CD14-positive monocyte (primary cell): ENCODE results near the gene GADD45GIP1. TPM values are rescaled to one million over a fixed set of nuclear protein-coding genes. Genes with fewer than 3 reads are reported as not detected.

ENCODE experiments used
- DNase-seq, 3 donors: peaks; one replicate each; pipeline ENCODE4 v3.0.0-alpha.2; 2011 to 2022
- H2AFZ ChIP-seq: 2 replicates; pipeline ENCODE4 v1.6.0; 2012; ENCODE audit warnings: mild to moderate bottlenecking, low read depth, low read length, inconsistent platforms; ENCODE audit not compliant: insufficient read depth, poor library complexity, severe bottlenecking
- H3K27ac ChIP-seq, 2 donors: 1 replicate in 1 of 2; 2 replicates in 1 of 2; pipeline ENCODE4 v1.5.1; 2012 to 2013; ENCODE audit warnings: low read length in 2 of 2, control low read depth in 1 of 2, inconsistent platforms in 1 of 2, low read depth in 1 of 2, mild to moderate bottlenecking in 1 of 2
- H3K27me3 ChIP-seq, 2 donors: one replicate each; pipeline versions ENCODE4 v1.6.0 to v1.6.1; 2011 to 2013; ENCODE audit warnings: low read length in 2 of 2; ENCODE audit not compliant: control insufficient read depth in 2 of 2, insufficient read depth in 2 of 2
- H3K36me3 ChIP-seq, 2 donors: replicated peaks in 1 of 2; 1 replicate in 1 of 2; 2 replicates in 1 of 2; pipeline versions ENCODE4 v1.5.1 to v1.6.1; 2012 to 2013; ENCODE audit warnings: low read length in 2 of 2, control low read depth in 1 of 2, inconsistent platforms in 1 of 2, mild to moderate bottlenecking in 1 of 2; ENCODE audit not compliant: insufficient read depth in 2 of 2, control insufficient read depth in 1 of 2
- H3K4me1 ChIP-seq, 2 donors: 1 replicate in 1 of 2; 2 replicates in 1 of 2; pipeline versions ENCODE4 v1.5.1 to v1.6.1; 2012 to 2013; ENCODE audit warnings: low read length in 2 of 2, control low read depth in 1 of 2, inconsistent platforms in 1 of 2, mild to moderate bottlenecking in 1 of 2, moderate library complexity in 1 of 2; ENCODE audit not compliant: insufficient read depth in 2 of 2, control insufficient read depth in 1 of 2
- H3K4me2 ChIP-seq: replicated peaks from 2 replicates; pipeline ENCODE3; 2012; ENCODE audit warnings: low read length, moderate library complexity, mild to moderate bottlenecking; ENCODE audit not compliant: poor library complexity, severe bottlenecking; ENCODE audit errors: extremely low read depth
- H3K4me3 ChIP-seq, 3 experiments: fragments of 200-600 bp in 1 of 3; sonication (generic) in 1 of 3; replicated peaks in 1 of 3; 1 replicate in 2 of 3; 2 replicates in 1 of 3; pipeline ENCODE4 v1.5.1; 2011 to 2013; ENCODE audit warnings: low read length in 3 of 3, mild to moderate bottlenecking in 3 of 3, control low read depth in 2 of 3, low read depth in 2 of 3, inconsistent platforms in 1 of 3, moderate library complexity in 1 of 3
- H3K79me2 ChIP-seq: 2 replicates; pipeline ENCODE4 v1.6.0; 2012; ENCODE audit warnings: mild to moderate bottlenecking, control low read depth, inconsistent platforms, low read length, moderate library complexity; ENCODE audit not compliant: insufficient read depth
- H3K9ac ChIP-seq: 2 replicates; pipeline ENCODE4 v1.6.0; 2017; ENCODE audit warnings: low read length, mild to moderate bottlenecking; ENCODE audit not compliant: insufficient read depth, poor library complexity, severe bottlenecking
- H3K9me3 ChIP-seq, 2 donors: replicated peaks in 1 of 2; 1 replicate in 1 of 2; 2 replicates in 1 of 2; pipeline versions ENCODE4 v1.5.1 to v1.6.1; 2012 to 2013; ENCODE audit warnings: low read length in 2 of 2, control low read depth in 1 of 2; ENCODE audit not compliant: control insufficient read depth in 1 of 2, insufficient read depth in 1 of 2
- H4K20me1 ChIP-seq: 2 replicates; pipeline ENCODE4 v1.6.0; 2012; ENCODE audit warnings: mild to moderate bottlenecking, low read length, control low read depth, moderate library complexity; ENCODE audit not compliant: insufficient read depth
- H3K27ac Mint-ChIP-seq, 7 donors: one replicate each; pipeline ENCODE4 v1.8.0; 2020; ENCODE audit warnings: mild to moderate bottlenecking in 7 of 7, mixed read lengths in 7 of 7, moderate library complexity in 6 of 7, inconsistent platforms in 2 of 7
- H3K27me3 Mint-ChIP-seq, 3 donors: one replicate each; pipeline ENCODE4 v1.8.0; 2021 to 2022; ENCODE audit warnings: low read depth in 3 of 3, mild to moderate bottlenecking in 3 of 3, mixed read lengths in 3 of 3, moderate library complexity in 3 of 3, inconsistent platforms in 1 of 3
- H3K36me3 Mint-ChIP-seq, 2 donors: one replicate each; pipeline ENCODE4 v1.8.0; 2020; ENCODE audit warnings: mixed read lengths in 2 of 2, inconsistent platforms in 1 of 2, mild to moderate bottlenecking in 1 of 2
- H3K4me1 Mint-ChIP-seq: one replicate; pipeline ENCODE4 v1.8.0; 2020; ENCODE audit warnings: mild to moderate bottlenecking, mixed read lengths
- H3K4me3 Mint-ChIP-seq, 2 donors: one replicate each; pipeline ENCODE4 v1.8.0; 2020; ENCODE audit warnings: mild to moderate bottlenecking in 2 of 2, mixed read lengths in 2 of 2, moderate library complexity in 1 of 2
- H3K9me3 Mint-ChIP-seq, 7 donors: one replicate each; pipeline ENCODE4 v1.8.0; 2020 to 2022; ENCODE audit warnings: mixed read lengths in 7 of 7, mild to moderate bottlenecking in 6 of 7, moderate library complexity in 6 of 7, inconsistent platforms in 2 of 7
- CTCF ChIP-seq: fragments of 200-600 bp; IDR thresholded peaks from one replicate; pipeline ENCODE4 v1.8.0; 2022; ENCODE audit warnings: antibody characterized with exemption, mild to moderate bottlenecking
- WGBS: methylation state at CpG from one replicate; pipeline ENCODE4 v1.1.5; 2013; ENCODE audit warnings: missing lambda C conversion rate; ENCODE audit not compliant: insufficient coverage; 5-methylcytosine and 5-hydroxymethylcytosine counted together
- intact Hi-C, 2 donors: fragments of 100-400 bp; cut with micrococcal nuclease; formaldehyde crosslinking; loops; one replicate each; pipeline versions ENCODE4 v1.15.0 to v1.15.1; 2023
- polyA plus RNA-seq, 3 donors: library from polyadenylated mRNA; depleted of rRNA in 1 of 3; unstranded in 2 of 3; stranded (reverse) in 1 of 3; fragments of 300-500 nt in 2 of 3; fragments of >200 nt in 1 of 3; fragmentation: Illumina TruSeq in 2 of 3; gene quantifications; 1 replicate in 2 of 3; 2 replicates in 1 of 3; pipeline ENCODE4 v1.2.3, GENCODE V29; 2012 to 2021

The GADD45GIP1 gene
- polyA plus RNA-seq, 3 donors, result 8.3 to 42.4 (median 31.6) TPM

- Histone ChIP-seq H3K4me2 (no peak overlapping the region), H3K27me3 (peaks cover 0 to 2% of the 10 kb centered on the region in 2 donors), H3K79me2 (no peaks in the 10 kb centered on the region), H3K9me3 (peaks cover 0 to 4% of the 10 kb centered on the region in 2 donors), H4K20me1 (no peaks in the 10 kb centered on the region), H2AFZ (no peak overlapping the region), H3K36me3 (no peaks in the 10 kb centered on the region), H3K4me3 (no peak overlapping the region), H3K9ac (no peak overlapping the region), H3K27ac (no peak overlapping the region), H3K4me1 (peaks cover 9 to 12% of the 10 kb centered on the region in 2 donors)
- H3K4me1 Mint-ChIP-seq, result peaks cover 8% of the 10 kb centered on the region
- H3K27me3 Mint-ChIP-seq, result peaks cover 2 to 8% (median 3%) of the 10 kb centered on the region in 3 donors
- WGBS, result 80% methylated on average over 1 of the region's 10 CpGs
- TF ChIP-seq CTCF, result no peak
- intact Hi-C loops, result loop anchor here in 1 of 2 donors (10.0 kb wide), 1 partner anchor 47 kb away; no protein-coding TSS in a partner anchor
- DNase-seq, result no peak
- no peaks in the 10 kb centered on the region for H3K36me3 Mint-ChIP-seq
- H3K9me3 Mint-ChIP-seq, result no peaks in the 10 kb centered on the region
- H3K4me3 Mint-ChIP-seq, result no peak overlapping the region
- no peak overlapping the region for H3K27ac Mint-ChIP-seq
Measured at GRCh38 chr19:12987781-12988180, 30.8 kb upstream of the GADD45GIP1 start.

GRCh38 chr19:12987190-12987589 is 30.2 kb upstream of the GADD45GIP1 start:
- H3K4me2 ChIP-seq, result no peak overlapping the region
- H3K36me3 Mint-ChIP-seq, result no peaks in the 10 kb centered on the region
- no peak for TF ChIP-seq CTCF

More at GRCh38 chr19:12987190-12987589, 30.2 kb upstream of the GADD45GIP1 start:
- Histone ChIP-seq H3K27me3 (peaks cover 0 to 6% of the 10 kb centered on the region in 2 donors), H2AFZ (no peak overlapping the region), H3K36me3 (no peaks in the 10 kb centered on the region), H3K4me3 (no peak overlapping the region), H3K79me2 (no peaks in the 10 kb centered on the region), H3K27ac (no peak overlapping the region), H4K20me1 (no peaks in the 10 kb centered on the region), H3K4me1 (peaks cover 9 to 12% of the 10 kb centered on the region in 2 donors), H3K9me3 (peaks cover 0 to 4% of the 10 kb centered on the region in 2 donors), H3K9ac (no peak overlapping the region)
- WGBS, result 100% methylated on average over 1 of the region's 3 CpGs
- H3K4me3 Mint-ChIP-seq, result no peak overlapping the region
- peaks cover 8% of the 10 kb centered on the region for H3K4me1 Mint-ChIP-seq
- intact Hi-C loops, result loop anchor here in 1 of 2 donors (10.0 kb wide), 1 partner anchor 48 kb away; no protein-coding TSS in a partner anchor
- no peak overlapping the region for H3K27ac Mint-ChIP-seq
- H3K27me3 Mint-ChIP-seq, result peaks cover 1 to 6% (median 2%) of the 10 kb centered on the region in 3 donors
- DNase-seq, result no peak
- H3K9me3 Mint-ChIP-seq, result no peaks in the 10 kb centered on the region
